GM10266 (cell line): Measurements from ENCODE around the gene ESPN.

ENCODE experiments used
- DNase-seq: peaks from one replicate; pipeline ENCODE4 v3.0.0; 2012; ENCODE audit errors: extremely low spot score
- CTCF ChIP-seq: IDR thresholded peaks from 2 replicates; pipeline ENCODE4 v1.5.1; 2012; ENCODE audit warnings: mild to moderate bottlenecking, low read depth; ENCODE audit not compliant: control insufficient read depth, insufficient read depth; ENCODE audit errors: missing control alignments

The ESPN gene

DNA sequence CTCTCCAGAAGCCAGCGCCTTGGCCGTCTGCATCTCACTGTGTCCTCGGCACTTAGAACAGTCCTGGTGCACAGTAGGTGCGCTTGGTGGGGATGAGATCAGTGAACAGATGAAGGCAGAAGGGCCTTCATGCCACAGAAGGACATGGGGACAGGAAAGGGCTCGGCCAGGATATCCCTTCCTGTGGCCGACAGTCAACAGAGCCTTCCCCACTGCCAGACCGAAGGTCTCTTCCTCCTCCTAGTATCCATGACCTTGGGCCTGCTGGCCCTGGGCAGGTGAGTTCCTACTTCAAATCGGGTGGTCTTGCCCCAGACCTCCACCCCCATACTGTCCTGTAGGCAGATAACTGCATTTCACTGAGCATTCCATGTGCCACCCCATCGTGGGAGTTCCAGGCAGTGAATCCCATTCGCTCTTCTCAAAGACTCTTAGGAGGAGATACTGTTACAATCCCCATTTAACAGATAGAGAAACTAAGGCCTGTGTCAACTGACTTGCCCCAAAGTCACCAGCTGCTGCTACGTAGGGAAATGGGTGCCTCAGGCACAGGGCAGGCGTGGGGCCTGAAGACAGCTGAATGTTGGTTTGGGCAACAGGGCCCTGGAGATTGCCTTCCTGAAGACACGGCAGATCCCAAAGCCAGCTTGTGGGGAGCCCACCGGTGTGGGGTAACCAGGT, 63.4 kb downstream of the ESPN start:
- no peak for DNase-seq
- TF ChIP-seq CTCF, result no peak

DNA sequence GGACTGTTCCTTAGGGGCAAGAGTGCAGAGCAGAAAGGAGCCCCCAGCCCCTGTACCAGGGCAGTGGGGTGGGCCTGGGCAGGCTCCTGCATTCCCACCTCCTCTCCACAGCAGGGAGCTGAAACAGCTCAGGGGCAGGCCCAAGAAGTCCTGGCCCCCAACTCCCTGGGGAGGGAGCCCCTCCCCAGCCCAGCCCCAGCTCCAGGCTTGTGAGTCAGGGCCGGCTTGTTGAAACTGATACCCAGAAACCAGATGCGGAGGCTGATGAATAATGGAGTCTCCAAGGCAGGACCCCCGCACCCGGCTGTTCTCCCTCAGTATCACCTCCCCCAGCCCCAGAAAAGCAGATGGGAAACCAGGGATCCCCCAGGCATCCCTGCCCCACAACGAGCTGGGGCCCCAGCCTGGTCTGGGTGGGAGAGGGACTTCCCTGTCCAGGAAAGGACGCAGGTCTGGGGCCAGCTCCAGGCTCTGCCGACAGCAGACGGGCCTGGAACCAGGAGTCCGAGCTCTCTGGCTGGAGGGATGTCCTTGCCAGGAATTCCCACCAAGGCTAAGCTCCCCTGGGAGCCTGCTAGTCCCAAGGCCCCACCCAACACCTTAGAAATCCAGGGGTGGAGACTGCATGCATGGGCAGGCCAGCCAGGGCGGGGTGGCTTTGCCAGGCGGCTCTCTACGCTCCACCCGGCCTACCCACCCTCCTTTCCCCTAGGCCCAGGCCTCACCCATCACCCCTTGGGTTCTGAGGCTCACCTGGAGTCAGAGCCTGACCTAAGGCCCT, 64.2 kb downstream of the ESPN start:
- DNase-seq, result no peak
- no peak for TF ChIP-seq CTCF

GRCh38 chr1:6489383-6489765, 64.8 kb downstream of the ESPN start:
- TF ChIP-seq CTCF, result no peak
- DNase-seq, result no peak

DNA sequence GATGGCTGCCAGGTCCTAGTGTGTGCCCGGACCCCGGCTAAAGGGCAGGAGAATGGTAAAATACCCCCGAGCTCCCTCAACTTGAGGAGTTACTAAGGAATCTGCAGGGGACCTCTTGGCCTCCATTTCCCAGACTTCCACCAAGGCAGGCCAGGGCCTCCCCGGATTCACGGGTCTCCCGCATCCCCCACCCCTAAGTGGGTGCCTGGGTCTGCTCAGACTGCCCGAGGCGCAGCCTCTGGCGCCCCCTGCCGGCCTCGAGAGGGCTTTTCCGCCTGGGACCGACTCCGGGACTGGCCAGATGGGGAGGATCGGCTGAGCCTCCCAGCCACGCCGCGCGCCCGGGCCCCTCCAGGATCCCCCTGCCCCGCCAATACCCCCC, 65.2 kb downstream of the ESPN start:
- peak; percentile 94 for TF ChIP-seq CTCF
- DNase-seq, result peak; percentile 96

DNA sequence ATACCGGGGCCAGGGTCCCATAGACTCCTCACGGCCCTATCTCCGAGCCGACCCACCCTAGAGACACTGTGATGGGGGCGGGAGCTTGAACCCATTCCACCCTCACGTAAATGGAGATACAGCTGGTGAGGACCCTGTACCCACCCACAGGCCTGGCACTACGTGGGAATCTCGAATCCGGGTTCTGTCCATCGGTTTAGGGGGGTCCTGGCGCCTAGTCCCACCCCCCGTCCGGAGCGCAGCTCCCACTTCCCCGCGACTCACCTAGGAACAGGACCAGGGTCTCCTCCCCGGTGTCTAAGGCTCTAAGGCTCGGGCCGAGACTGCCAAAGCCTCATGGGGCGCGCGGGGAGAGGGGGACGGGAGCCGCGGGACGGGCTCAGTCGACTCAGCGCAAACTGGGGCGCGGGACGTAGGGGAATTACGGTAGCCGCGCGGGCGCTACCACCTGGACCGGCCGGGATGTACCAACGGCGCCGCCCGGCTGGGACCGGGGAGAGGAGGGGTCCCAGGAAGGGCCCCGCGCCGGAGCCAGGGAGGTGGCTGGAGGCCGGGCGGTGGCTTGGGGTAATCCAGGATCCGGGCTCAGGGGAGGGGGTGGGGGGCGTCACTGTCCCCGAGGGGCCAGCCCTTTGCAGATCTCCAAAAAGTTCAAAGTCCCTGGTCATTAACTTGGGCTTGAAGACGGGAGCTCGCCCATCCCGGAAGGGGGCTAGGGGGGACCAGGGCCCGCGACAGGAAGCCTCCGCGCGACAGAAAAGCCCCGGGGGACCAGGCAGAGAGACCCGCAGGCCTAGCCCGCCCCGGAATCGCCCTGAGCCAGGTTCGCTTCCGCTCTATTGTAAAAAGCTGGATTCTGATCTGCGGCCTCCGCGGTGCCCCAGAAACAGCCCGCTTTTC, 65.9 kb downstream of the ESPN start:
- TF ChIP-seq CTCF, result no peak
- peak; percentile 79 for DNase-seq

- TF ChIP-seq CTCF, result no peak
These were observed 66.5 kb downstream of the ESPN start for GRCh38 chr1:6491081-6491449.

DNA sequence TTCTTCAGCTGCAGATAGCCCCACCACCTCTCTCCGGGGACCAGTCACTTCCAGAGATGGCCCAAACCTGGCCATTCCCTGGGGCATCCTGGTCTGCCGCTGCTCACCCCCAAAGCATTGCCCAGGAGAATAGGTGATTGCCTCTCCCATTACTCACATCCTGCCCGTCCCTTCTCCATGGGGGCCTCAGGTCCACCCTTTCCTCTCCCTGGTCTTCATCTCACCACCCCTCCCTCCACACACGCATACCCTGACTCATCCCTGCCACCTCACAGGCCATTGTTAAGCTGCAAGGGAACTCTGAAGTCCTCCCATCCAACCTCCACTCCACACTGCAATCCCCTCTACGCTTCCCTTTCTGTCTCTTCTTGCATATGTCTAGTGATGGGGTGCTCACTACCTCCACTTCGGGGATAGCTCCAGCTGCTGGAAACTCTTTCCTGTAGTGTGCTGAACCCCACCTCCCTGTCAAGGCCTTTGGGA, 66.9 kb downstream of the ESPN start, which contains the start of gene PLEKHG5:
PLEKHG5 (minus strand) TSS at position 188 of the 483 bp plus-strand sequence. CDS start 14,096 bp downstream, outside the sequence.
- TF ChIP-seq CTCF, result no peak
- DNase-seq, result no peak

More at GRCh38 chr1:6491081-6491449, 66.5 kb downstream of the ESPN start:
- no peak for DNase-seq
